Testis (tissue), 3 donors: ENCODE data around the gene VCP. TPM values are rescaled to one million over a fixed set of nuclear protein-coding genes. Genes with fewer than 3 reads are reported as not detected.

Experiments used
- DNase-seq: peaks from one replicate; pipeline ENCODE4 v3.0.0-alpha.2; 2019
- H3K27ac ChIP-seq, 2 donors: fragments of 200-600 bp; sonication (generic); one replicate each; pipeline ENCODE4 v1.5.1; 2019
- H3K27me3 ChIP-seq: fragments of 200-600 bp; sonication (generic); one replicate; pipeline ENCODE4 v1.5.1; 2019
- H3K36me3 ChIP-seq: fragments of 200-600 bp; sonication (generic); one replicate; pipeline ENCODE4 v1.5.1; 2017; ENCODE audit warnings: low read depth; ENCODE audit errors: missing control alignments
- H3K4me1 ChIP-seq: fragments of 200-600 bp; sonication (generic); one replicate; pipeline ENCODE4 v1.5.1; 2019
- H3K4me3 ChIP-seq, 2 donors: fragments of 200-600 bp; sonication (generic); one replicate each; pipeline ENCODE4 v1.5.1; 2017 to 2019
- H3K9me3 ChIP-seq: fragments of 200-600 bp; sonication (generic); one replicate; pipeline ENCODE4 v1.5.1; 2017
- CTCF ChIP-seq, 3 experiments: fragments of 450-650 bp in 2 of 3; fragments of 200-600 bp in 1 of 3; sonication (generic) in 1 of 3; IDR thresholded peaks; one replicate each; pipeline ENCODE4 v1.5.1; 2016 to 2019; ENCODE audit warnings: antibody characterized with exemption in 3 of 3, mild to moderate bottlenecking in 2 of 3, moderate library complexity in 1 of 3
- POLR2A ChIP-seq: fragments of 450-650 bp; IDR thresholded peaks from one replicate; pipeline ENCODE4 v1.6.1; 2017; ENCODE audit warnings: antibody characterized with exemption, mild to moderate bottlenecking, moderate library complexity
- WGBS, 2 donors: methylation state at CpG; one replicate each; pipeline ENCODE4 v1.1.5; 2018; 5-methylcytosine and 5-hydroxymethylcytosine counted together
- intact Hi-C: fragments of 100-400 bp; cut with DNase I; formaldehyde crosslinking; loops from one replicate; pipeline ENCODE4 v1.15.1; 2023; ENCODE audit warnings: low total_unique reads
- polyA plus RNA-seq: library from polyadenylated mRNA; stranded (reverse); fragments of 350-450 nt; fragmentation: Illumina TruSeq; extraction: RNeasy Lipid Tissue Mini Kit (QIAGEN cat#74804); gene quantifications from one replicate; pipeline ENCODE4 v1.2.3, GENCODE V29; 2014; ENCODE audit warnings: low read depth, low replicate concordance; ENCODE audit not compliant: insufficient read depth
- total RNA-seq, 2 donors: library from RNA; depleted of rRNA; stranded (reverse); fragments of >200 nt; gene quantifications; one replicate each; pipeline ENCODE4 v1.2.3, GENCODE V29; 2016

Gene VCP
- total and polyA plus RNA-seq, 3 donors from 2014 or later: 171 to 229 (median 186) TPM

DNA sequence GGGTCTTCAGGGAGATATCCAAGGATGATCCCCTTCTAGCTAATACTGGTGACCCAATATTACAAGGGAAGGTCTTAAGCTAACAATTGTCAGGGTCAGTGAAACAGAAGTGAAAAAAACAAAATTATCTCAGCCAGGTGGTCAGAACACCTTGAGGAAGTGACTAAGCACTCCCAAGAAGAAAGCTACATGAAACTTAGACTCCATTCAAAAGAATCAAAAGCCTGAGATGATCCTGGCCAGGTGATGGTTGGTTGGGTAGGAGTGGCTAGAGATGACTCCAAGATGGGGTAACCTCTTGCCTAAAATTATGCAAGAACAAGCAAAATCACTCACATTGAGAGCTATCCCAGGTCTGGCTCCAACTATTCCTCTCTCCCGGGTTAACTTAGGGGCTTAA is 5.4 kb downstream of the VCP start:
- intact Hi-C loops: no loop called here
- TF ChIP-seq CTCF (IDR thresholded peaks at IDR 0.05): no peak
- no peak for TF ChIP-seq POLR2A
- no peaks in the 10 kb centered on the region for H3K27me3 ChIP-seq
- 75 to 77% methylated on average over 1 of the region's 1 CpG for WGBS, 2 donors
- no peaks in the 10 kb centered on the region for H3K9me3 ChIP-seq
- no peak for DNase-seq
- peaks cover 24% of the 10 kb centered on the region for H3K4me1 ChIP-seq
- H3K27ac ChIP-seq: no peak overlapping the region
- no peak overlapping the region for H3K4me3 ChIP-seq
- no peaks in the 10 kb centered on the region for H3K36me3 ChIP-seq

GRCh38 chr9:35060548-35061207 is 11.7 kb downstream of the VCP start:
- no peaks in the 10 kb centered on the region for H3K9me3 ChIP-seq
- no peak overlapping the region for H3K27ac ChIP-seq
- H3K27me3 ChIP-seq: no peaks in the 10 kb centered on the region
- no peak overlapping the region for H3K4me3 ChIP-seq
- intact Hi-C loops: no loop called here
- H3K4me1 ChIP-seq: no peaks in the 10 kb centered on the region
- no peaks in the 10 kb centered on the region for H3K36me3 ChIP-seq
- 91 to 93% methylated on average over 11 of the region's 11 CpGs for WGBS, 2 donors
- DNase-seq: no peak
- TF ChIP-seq CTCF (IDR thresholded peaks at IDR 0.05) (no peak), POLR2A (no peak)

GRCh38 chr9:35059438-35059837 is 13.0 kb downstream of the VCP start:
- Histone ChIP-seq H3K4me1 (no peaks in the 10 kb centered on the region), H3K27ac (no peak overlapping the region), H3K36me3 (no peaks in the 10 kb centered on the region), H3K27me3 (no peaks in the 10 kb centered on the region), H3K4me3 (no peak overlapping the region), H3K9me3 (no peaks in the 10 kb centered on the region)
- intact Hi-C loops: no loop called here
- no peak for DNase-seq
- TF ChIP-seq POLR2A (no peak), CTCF (IDR thresholded peaks at IDR 0.05) (no peak)
- 96 to 99% methylated on average over 10 of the region's 10 CpGs for WGBS, 2 donors

DNA sequence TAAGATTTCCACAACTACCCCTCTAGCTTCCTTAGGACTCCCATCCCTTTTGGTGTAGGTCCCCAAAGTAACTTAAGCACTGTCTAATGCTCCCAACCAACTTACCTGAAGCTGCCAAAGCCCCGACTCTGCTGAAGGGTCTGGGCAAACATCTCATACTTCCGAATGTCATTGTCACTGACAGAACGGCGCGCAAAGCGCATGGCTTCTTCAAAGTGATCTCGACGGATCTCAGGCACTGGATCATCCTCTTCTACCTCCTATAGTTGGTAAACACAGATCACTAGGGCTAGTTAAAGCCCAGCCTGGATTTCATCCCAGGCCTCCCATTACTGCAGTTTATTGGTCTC is 15.2 kb downstream of the VCP start:
- H3K4me1 ChIP-seq: no peaks in the 10 kb centered on the region
- 92 to 93% methylated on average over 8 of the region's 8 CpGs for WGBS, 2 donors
- TF ChIP-seq POLR2A (no peak), CTCF (IDR thresholded peaks at IDR 0.05) (no peak)
- H3K27ac ChIP-seq: no peak overlapping the region
- no peak for DNase-seq
- H3K4me3 ChIP-seq: no peak overlapping the region
- no peaks in the 10 kb centered on the region for H3K36me3 ChIP-seq
- H3K27me3 ChIP-seq: no peaks in the 10 kb centered on the region
- intact Hi-C loops: no loop called here
- H3K9me3 ChIP-seq: no peaks in the 10 kb centered on the region

DNA sequence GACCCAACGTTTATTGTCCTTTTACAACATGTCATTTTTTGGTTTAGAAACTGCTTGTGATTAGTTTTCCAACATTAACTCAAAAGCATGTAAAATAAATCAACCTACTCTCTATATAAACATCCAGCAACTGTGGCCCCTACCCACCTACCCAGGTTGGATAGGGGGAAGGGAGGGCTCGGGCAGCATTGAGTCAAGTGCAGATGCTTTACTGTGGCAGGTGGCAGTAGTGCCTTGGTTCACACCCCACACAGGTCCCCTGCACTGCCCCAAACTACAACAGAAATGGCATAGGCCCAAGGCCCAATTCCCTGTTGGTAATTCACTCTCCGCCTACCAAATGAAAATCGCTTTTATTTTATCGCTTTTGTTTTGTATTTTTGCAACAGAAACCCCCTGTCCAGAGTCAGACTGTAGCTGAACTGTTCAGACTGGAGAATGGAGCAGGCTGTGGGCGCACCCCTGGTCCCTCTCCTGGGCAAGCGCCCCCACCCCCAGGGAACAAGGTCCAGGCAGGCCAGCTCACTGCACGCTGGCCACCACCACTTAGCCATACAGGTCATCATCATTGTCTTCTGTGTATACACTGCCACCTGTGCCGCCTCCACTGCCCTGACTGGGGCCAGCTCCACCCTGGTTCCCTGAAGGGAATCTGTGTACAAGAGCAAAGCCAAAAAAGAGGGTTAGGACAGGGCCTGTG is 15.7 kb downstream of the VCP start:
- Histone ChIP-seq H3K4me1 (no peaks in the 10 kb centered on the region), H3K27ac (no peak overlapping the region), H3K36me3 (no peaks in the 10 kb centered on the region), H3K4me3 (no peak overlapping the region), H3K27me3 (no peaks in the 10 kb centered on the region), H3K9me3 (no peaks in the 10 kb centered on the region)
- DNase-seq: no peak
- 96 to 97% methylated on average over 9 of the region's 9 CpGs for WGBS, 2 donors
- intact Hi-C loops: no loop called here
- TF ChIP-seq POLR2A (no peak), CTCF (IDR thresholded peaks at IDR 0.05) (no peak)
